Transverse colon (tissue), 4 donors: ENCODE data around the gene ATP8B2.

Experiments used
- CTCF ChIP-seq, 5 experiments: fragments of 200-600 bp in 3 of 5; fragments of 450-650 bp in 2 of 5; sonication (generic) in 3 of 5; IDR thresholded peaks; 1 replicate in 2 of 5; 2 replicates in 3 of 5; pipeline ENCODE4 v1.5.1; 2016 to 2017; ENCODE audit warnings: antibody characterized with exemption in 5 of 5, inconsistent platforms in 3 of 5, mild to moderate bottlenecking in 2 of 5, moderate library complexity in 1 of 5
- POLR2A ChIP-seq: fragments of 450-650 bp; IDR thresholded peaks from one replicate; pipeline ENCODE4 v1.6.1; 2016; ENCODE audit warnings: antibody characterized with exemption, mild to moderate bottlenecking, moderate library complexity
- POLR2AphosphoS5 ChIP-seq, 3 donors: sonication (generic); formaldehyde crosslinking; IDR thresholded peaks; one replicate each; pipeline ENCODE4 v1.6.1; 2016; ENCODE audit warnings: antibody characterized with exemption in 3 of 3

DNA sequence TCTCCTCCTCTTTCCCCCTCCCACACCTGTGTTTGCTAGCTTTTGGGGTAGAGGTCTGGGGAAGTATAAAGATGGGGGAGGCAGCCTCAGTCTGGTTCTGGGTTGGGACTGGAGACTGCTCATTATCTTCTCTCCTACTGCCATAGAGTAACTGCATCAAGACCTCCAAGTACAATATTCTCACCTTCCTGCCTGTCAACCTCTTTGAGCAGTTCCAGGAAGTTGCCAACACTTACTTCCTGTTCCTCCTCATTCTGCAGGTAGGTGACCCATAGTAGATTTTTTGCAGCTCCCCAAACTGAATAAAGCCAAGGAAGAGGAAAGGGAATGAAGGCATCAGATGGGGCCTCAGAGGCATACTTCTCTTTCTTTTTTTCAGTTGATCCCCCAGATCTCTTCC, 5.3 kb downstream of the ATP8B2 start:
- no peak for TF ChIP-seq POLR2AphosphoS5 (IDR thresholded peaks at IDR 0.05)
- TF ChIP-seq CTCF (IDR thresholded peaks at IDR 0.05): no peak
- no peak for TF ChIP-seq POLR2A
